HCT116 (cell line): ENCODE results near the gene MOCS1. TPM values are rescaled to one million over a fixed set of nuclear protein-coding genes. Genes with fewer than 3 reads are reported as not detected.

Experiments
- ATAC-seq: fragments of 200-7000 bp; cut with Tn5 transposase; 2 replicates; pipeline ENCODE4 v1.9.1; 2020; ENCODE audit warnings: mild to moderate bottlenecking, moderate library complexity
- BruUV-seq: library from RNA; stranded (reverse); fragments of 400-500 nt; replicated peaks from 2 replicates; lab custom pipeline; 2021; lab: Mats Ljungman, UMichigan
- CTCF ChIA-PET: fragments of 300-600 bp; sonication (Branson Sonifier 250); formaldehyde crosslinking; loops from one replicate; lab custom pipeline; 2021; ENCODE audit warnings: antibody characterized with exemption; lab: Charles Lee
- POLR2A ChIA-PET: fragments of 300-600, 350-600 bp; sonication (Branson Sonifier 250); formaldehyde crosslinking; loops from one replicate; lab custom pipeline; 2021; ENCODE audit warnings: antibody characterized with exemption; lab: Charles Lee
- RAD21 ChIA-PET, 2 experiments: fragments of 300-600 bp; sonication (Branson Sonifier 250); formaldehyde crosslinking; loops; one replicate each; lab custom pipeline; 2023; ENCODE audit warnings: low total read pairs in 2 of 2; ENCODE audit not compliant: uncharacterized antibody in 2 of 2, unreplicated experiment in 2 of 2, low non-redundant PET in 1 of 2; lab: Charles Lee
- DNase-seq: peaks from one replicate; pipeline ENCODE4 v3.0.0-alpha.2; 2010; ENCODE audit warnings: low read depth, low spot score
- H2AFZ ChIP-seq: fragments of 200-600 bp; shearing (Covaris generic), sonication (generic); 2 replicates; pipeline ENCODE4 v1.6.1; 2017; ENCODE audit warnings: low read depth, mixed run types, mixed read lengths, antibody characterized with exemption, low read length; ENCODE audit not compliant: poor library complexity, severe bottlenecking
- H3K27ac ChIP-seq: 2 replicates; pipeline ENCODE4 v1.5.1; 2012; ENCODE audit warnings: low read depth, low read length
- H3K27me3 ChIP-seq: fragments of 200-600 bp; sonication (generic); 2 replicates; pipeline ENCODE4 v1.6.1; 2016; ENCODE audit warnings: mixed run types, low read length, mixed read lengths; ENCODE audit not compliant: insufficient read depth
- H3K36me3 ChIP-seq, 2 experiments: fragments of 200-500 bp in 1 of 2; fragments of 200-600 bp in 1 of 2; sonication (Bioruptor generic) in 1 of 2; sonication (generic) in 1 of 2; 2 replicates each; pipeline versions ENCODE4 v1.5.1 to v1.6.1; 2014 to 2016; ENCODE audit warnings: low read length in 2 of 2, inconsistent platforms in 1 of 2, mixed read lengths in 1 of 2, mixed run types in 1 of 2; ENCODE audit not compliant: insufficient read depth in 2 of 2, control insufficient read depth in 1 of 2
- H3K4me1 ChIP-seq, 2 experiments: fragments of 200-600 bp in 1 of 2; sonication (generic) in 1 of 2; 2 replicates each; pipeline versions ENCODE4 v1.5.1 to v1.6.1; 2012 to 2017; ENCODE audit warnings: low read length in 2 of 2, inconsistent platforms in 1 of 2, mild to moderate bottlenecking in 1 of 2, mixed read lengths in 1 of 2, mixed run types in 1 of 2, moderate library complexity in 1 of 2; ENCODE audit not compliant: insufficient read depth in 2 of 2, control insufficient read depth in 1 of 2
- H3K4me2 ChIP-seq: fragments of 200-600 bp; sonication (generic); 2 replicates; pipeline ENCODE4 v1.6.1; 2017; ENCODE audit warnings: mixed run types, low read length, mixed read lengths
- H3K4me3 ChIP-seq, 2 experiments: fragments of 200-600 bp in 1 of 2; sonication (generic) in 1 of 2; replicated peaks in 1 of 2; 2 replicates each; pipeline ENCODE4 v1.5.1; 2011 to 2016; ENCODE audit warnings: low read length in 2 of 2, control low read depth in 1 of 2, low read depth in 1 of 2, mild to moderate bottlenecking in 1 of 2, mixed read lengths in 1 of 2, mixed run types in 1 of 2
- H3K79me2 ChIP-seq: fragments of 200-600 bp; sonication (generic); 2 replicates; pipeline ENCODE4 v1.6.1; 2017; ENCODE audit warnings: mild to moderate bottlenecking, mixed run types, low read length, moderate library complexity, mixed read lengths; ENCODE audit not compliant: insufficient read depth
- H3K9ac ChIP-seq: fragments of 200-600 bp; sonication (generic); 2 replicates; pipeline ENCODE4 v1.6.1; 2016; ENCODE audit warnings: low read length, mixed read lengths
- H3K9me2 ChIP-seq: fragments of 200-600 bp; sonication (generic), shearing (Covaris generic); 2 replicates; pipeline ENCODE4 v1.6.1; 2017; ENCODE audit warnings: mixed run types, mild to moderate bottlenecking, moderate library complexity; ENCODE audit not compliant: insufficient read depth
- H3K9me3 ChIP-seq, 2 experiments: fragments of 200-500 bp in 1 of 2; fragments of 200-600 bp in 1 of 2; sonication (Bioruptor generic) in 1 of 2; sonication (generic) in 1 of 2; 2 replicates each; pipeline ENCODE4 v1.6.1; 2014 to 2017; ENCODE audit warnings: low read length in 2 of 2, mixed read lengths in 2 of 2, inconsistent platforms in 1 of 2, low read depth in 1 of 2, mild to moderate bottlenecking in 1 of 2, mixed run types in 1 of 2, moderate library complexity in 1 of 2; ENCODE audit not compliant: control insufficient read depth in 1 of 2, insufficient read depth in 1 of 2
- H4K20me1 ChIP-seq: fragments of 200-600 bp; sonication (generic), shearing (Covaris generic); 2 replicates; pipeline ENCODE4 v1.6.1; 2017; ENCODE audit warnings: mixed run types, mild to moderate bottlenecking, moderate library complexity; ENCODE audit not compliant: insufficient read depth
- CBX3 ChIP-seq: IDR thresholded peaks from 2 replicates; pipeline ENCODE4 v1.6.1; 2012; ENCODE audit warnings: low read depth
- ELF1 ChIP-seq: IDR thresholded peaks from 2 replicates; pipeline ENCODE4 v1.6.1; 2012; ENCODE audit warnings: low read depth, borderline replicate concordance
- EZH2 ChIP-seq: fragments of 200-600 bp; sonication (generic); IDR thresholded peaks from 2 replicates; pipeline ENCODE4 v1.6.1; 2017; ENCODE audit warnings: antibody characterized with exemption, mixed run types
- RAD21 ChIP-seq: IDR thresholded peaks from 2 replicates; pipeline ENCODE4 v1.6.1; 2012; ENCODE audit warnings: low read depth, mild to moderate bottlenecking
- SIN3A ChIP-seq: IDR thresholded peaks from 2 replicates; pipeline ENCODE4 v1.6.1; 2012; ENCODE audit warnings: low read depth
- TCF7L2 ChIP-seq: IDR thresholded peaks from 2 replicates; pipeline ENCODE4 v1.7.0; 2011; ENCODE audit warnings: borderline replicate concordance, inconsistent platforms; ENCODE audit not compliant: insufficient read depth, insufficient read length; ENCODE audit errors: extremely low read depth
- YY1 ChIP-seq: IDR thresholded peaks from 2 replicates; pipeline ENCODE4 v1.6.1; 2011; ENCODE audit warnings: low read length, low read depth, moderate library complexity, mild to moderate bottlenecking; ENCODE audit not compliant: insufficient replicate concordance; ENCODE audit errors: extremely low read depth
- intact Hi-C: fragments of 100-400 bp; cut with micrococcal nuclease; formaldehyde crosslinking; loops from 2 replicates; pipeline ENCODE4 v1.10.0; 2022
- total RNA-seq: library from RNA; stranded (reverse); gene quantifications from one replicate; pipeline ENCODE4 v1.2.1, GENCODE V29; 2021; ENCODE audit not compliant: unreplicated experiment
- TF ChIP-seq, protein P1 (sequence below): IDR thresholded peaks from 2 replicates; pipeline ENCODE4 v1.6.1; 2012
- TF ChIP-seq, protein P2 (sequence below), 3 experiments: fragments of 200-600 bp in 1 of 3; sonication (generic) in 1 of 3; IDR thresholded peaks in 2 of 3; conservative IDR thresholded peaks in 1 of 3; 2 replicates each; pipeline ENCODE4 v1.5.1; 2012 to 2017; ENCODE audit warnings: low read depth in 2 of 3, low read length in 2 of 3, antibody characterized with exemption in 1 of 3, borderline replicate concordance in 1 of 3, control low read depth in 1 of 3, mild to moderate bottlenecking in 1 of 3, mixed read lengths in 1 of 3, mixed run types in 1 of 3, moderate library complexity in 1 of 3; ENCODE audit not compliant: insufficient read depth in 1 of 3

Gene MOCS1
- total RNA-seq, 1 experiment from 2014 or later = 9.3 TPM

DNA sequence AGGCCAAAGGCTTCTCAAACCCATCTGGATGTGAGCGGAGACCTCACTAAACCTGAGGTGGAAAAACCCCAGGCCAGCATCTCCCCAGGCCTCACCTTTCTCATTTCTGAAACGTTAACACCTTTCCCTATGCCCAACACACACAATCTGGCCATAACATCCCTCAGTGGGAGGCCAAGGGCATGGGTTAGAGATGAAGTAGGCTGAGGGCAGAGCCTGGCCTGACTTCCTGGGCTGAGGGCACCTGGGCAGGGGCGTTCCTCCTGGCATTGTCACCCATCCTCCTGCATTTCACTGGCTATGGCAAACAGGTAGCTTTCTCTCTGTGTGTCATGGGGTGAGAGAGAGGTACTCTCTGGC lies 8.4 kb downstream of the MOCS1 start:
- H3K9me3 ChIP-seq = no peaks in the 10 kb centered on the region
- no peaks in the 10 kb centered on the region for H3K79me2 ChIP-seq
- H3K27me3 ChIP-seq = no peaks in the 10 kb centered on the region
- ChIA-PET POLR2A (no interaction called here), CTCF (no interaction called here)
- no peaks in the 10 kb centered on the region for H3K9me2 ChIP-seq
- no TSS peak for BruUV-seq
- no peak for ATAC-seq
- peaks cover 5 to 21% of the 10 kb centered on the region in 2 experiments; a peak in 3 of 4 replicates for H3K4me1 ChIP-seq
- no peak overlapping the region for H3K4me3 ChIP-seq
- intact Hi-C loops = no loop called here
- TF ChIP-seq ELF1 (no peak), TCF7L2 (no peak), YY1 (no peak), CBX3 (no peak), SIN3A (no peak), RAD21 (no peak), EZH2 (no peak)
- TF ChIP-seq, protein P1, sequence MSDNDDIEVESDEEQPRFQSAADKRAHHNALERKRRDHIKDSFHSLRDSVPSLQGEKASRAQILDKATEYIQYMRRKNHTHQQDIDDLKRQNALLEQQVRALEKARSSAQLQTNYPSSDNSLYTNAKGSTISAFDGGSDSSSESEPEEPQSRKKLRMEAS = no peak
- TF ChIP-seq, protein P2, sequence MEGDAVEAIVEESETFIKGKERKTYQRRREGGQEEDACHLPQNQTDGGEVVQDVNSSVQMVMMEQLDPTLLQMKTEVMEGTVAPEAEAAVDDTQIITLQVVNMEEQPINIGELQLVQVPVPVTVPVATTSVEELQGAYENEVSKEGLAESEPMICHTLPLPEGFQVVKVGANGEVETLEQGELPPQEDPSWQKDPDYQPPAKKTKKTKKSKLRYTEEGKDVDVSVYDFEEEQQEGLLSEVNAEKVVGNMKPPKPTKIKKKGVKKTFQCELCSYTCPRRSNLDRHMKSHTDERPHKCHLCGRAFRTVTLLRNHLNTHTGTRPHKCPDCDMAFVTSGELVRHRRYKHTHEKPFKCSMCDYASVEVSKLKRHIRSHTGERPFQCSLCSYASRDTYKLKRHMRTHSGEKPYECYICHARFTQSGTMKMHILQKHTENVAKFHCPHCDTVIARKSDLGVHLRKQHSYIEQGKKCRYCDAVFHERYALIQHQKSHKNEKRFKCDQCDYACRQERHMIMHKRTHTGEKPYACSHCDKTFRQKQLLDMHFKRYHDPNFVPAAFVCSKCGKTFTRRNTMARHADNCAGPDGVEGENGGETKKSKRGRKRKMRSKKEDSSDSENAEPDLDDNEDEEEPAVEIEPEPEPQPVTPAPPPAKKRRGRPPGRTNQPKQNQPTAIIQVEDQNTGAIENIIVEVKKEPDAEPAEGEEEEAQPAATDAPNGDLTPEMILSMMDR (IDR thresholded peaks at IDR 0.05 in 2 of 3, conservative IDR thresholded peaks at IDR 0.05 in 1 of 3; ENCODE audit: borderline replicate concordance in 1 of 3, insufficient read depth in 1 of 3, low read depth in 2 of 3, low read length in 2 of 3) = no peak
- TF ChIP-seq, all 23 proteins: peak for 0
- Histone ChIP-seq H3K36me3 (no peaks in the 10 kb centered on the region; a peak in 1 of 4 replicates), H4K20me1 (no peaks in the 10 kb centered on the region), H3K4me2 (no peak overlapping the region), H3K27ac (no peak overlapping the region), H3K9ac (no peak overlapping the region), H2AFZ (no peak overlapping the region)
- RAD21 ChIA-PET = no interaction called here
- DNase-seq = no peak
